ENCODE data around the gene PCDHA1.

The PCDHA1 gene

GRCh38 chr5:140923601-140924000, 137.7 kb downstream of the PCDHA1 start:
- no peak for DNase-seq (ENCODE audit: low read depth, low spot score)

- no peak for DNase-seq (ENCODE audit: low read depth, low spot score)
Measured at GRCh38 chr5:140925806-140926442, 140.0 kb downstream of the PCDHA1 start, which contains the start of gene PCDHAC1. Gene PCDHAC1 (plus strand): TSS chr5:140926299. CDS start chr5:140926893, 594 bp downstream.

- peak; percentile 99 for DNase-seq (ENCODE audit: low read depth, low spot score)
Measured at GRCh38 chr5:140926443-140927227, 140.7 kb downstream of the PCDHA1 start.

GRCh38 chr5:140927228-140927573, 141.3 kb downstream of the PCDHA1 start:
- peak; percentile 72 for DNase-seq (ENCODE audit: low read depth, low spot score)

GRCh38 chr5:140934964-140935606, 149.1 kb downstream of the PCDHA1 start:
- no peak for DNase-seq (ENCODE audit: low read depth, low spot score)

GRCh38 chr5:140946578-140946977, 160.6 kb downstream of the PCDHA1 start:
- DNase-seq (ENCODE audit: low read depth, low spot score) = no peak

- DNase-seq (ENCODE audit: low read depth, low spot score) = no peak
Measured at GRCh38 chr5:140951636-140952035, 165.7 kb downstream of the PCDHA1 start.

GRCh38 chr5:140953234-140953633, 167.3 kb downstream of the PCDHA1 start:
- no peak for DNase-seq (ENCODE audit: low read depth, low spot score)

- no peak for DNase-seq (ENCODE audit: low read depth, low spot score)
Measured at GRCh38 chr5:140962190-140962589, 176.2 kb downstream of the PCDHA1 start.

GRCh38 chr5:140964356-140964755, 178.4 kb downstream of the PCDHA1 start:
- no peak for DNase-seq (ENCODE audit: low read depth, low spot score)

GRCh38 chr5:140965905-140966292, 180.0 kb downstream of the PCDHA1 start:
- no peak for DNase-seq (ENCODE audit: low read depth, low spot score)

- DNase-seq (ENCODE audit: low read depth, low spot score) = peak; percentile 87
Measured at GRCh38 chr5:140966293-140967225, 180.6 kb downstream of the PCDHA1 start, which contains the start of gene PCDHAC2. Gene PCDHAC2 (plus strand): TSS chr5:140966476. CDS start chr5:140966767, 291 bp downstream.

GRCh38 chr5:140967226-140967893, 181.4 kb downstream of the PCDHA1 start:
- DNase-seq (ENCODE audit: low read depth, low spot score) = no peak

GRCh38 chr5:140969880-140970279, 183.9 kb downstream of the PCDHA1 start:
- DNase-seq (ENCODE audit: low read depth, low spot score) = no peak

- DNase-seq (ENCODE audit: low read depth, low spot score) = no peak
Measured at GRCh38 chr5:140973550-140973949, 187.6 kb downstream of the PCDHA1 start.

GRCh38 chr5:140977003-140977402, 191.1 kb downstream of the PCDHA1 start:
- no peak for DNase-seq (ENCODE audit: low read depth, low spot score)

- no peak for DNase-seq (ENCODE audit: low read depth, low spot score)
Measured at GRCh38 chr5:140978260-140978659, 192.3 kb downstream of the PCDHA1 start.

GRCh38 chr5:140978983-140979382, 193.0 kb downstream of the PCDHA1 start:
- no peak for DNase-seq (ENCODE audit: low read depth, low spot score)

GRCh38 chr5:140982083-140982716, 196.3 kb downstream of the PCDHA1 start:
- no peak for DNase-seq (ENCODE audit: low read depth, low spot score)

GRCh38 chr5:140986117-140986521, 200.2 kb downstream of the PCDHA1 start:
- DNase-seq (ENCODE audit: low read depth, low spot score) = peak; percentile 95

Measured in ELF-1 (cell line).